GM12892 (cell line): Measurements from ENCODE around the gene TOMM6.

Source experiments
- POLR2A ChIP-seq: IDR thresholded peaks from 2 replicates; pipeline ENCODE4 v1.6.1; 2011; ENCODE audit warnings: low read depth, low read length, control low read depth
- TAF1 ChIP-seq: IDR thresholded peaks from 2 replicates; pipeline ENCODE4 v1.6.1; 2011; ENCODE audit warnings: low read depth, mild to moderate bottlenecking, control low read depth, low read length, borderline replicate concordance

- TF ChIP-seq TAF1 (no peak), POLR2A (no peak)
These were observed 31.6 kb upstream of the TOMM6 start for GRCh38 chr6:41755895-41756294.
